PFSK-1 (cell line): Measurements from ENCODE around the gene SMC3.

Experiments
- FOXP2 ChIP-seq: optimal IDR thresholded peaks from 2 replicates; pipeline ENCODE3; 2011; ENCODE audit warnings: borderline replicate concordance, control low read depth, inconsistent platforms; ENCODE audit not compliant: insufficient read depth; ENCODE audit errors: extremely low read length, extremely low read depth
- POLR2AphosphoS5 ChIP-seq: IDR thresholded peaks from 2 replicates; pipeline ENCODE4 v1.6.1; 2012; ENCODE audit warnings: low read depth, mild to moderate bottlenecking, control low read depth, low read length, moderate library complexity
- SIN3A ChIP-seq: IDR thresholded peaks from 2 replicates; pipeline ENCODE4 v1.6.1; 2012; ENCODE audit warnings: mild to moderate bottlenecking, low read length, moderate library complexity, borderline replicate concordance; ENCODE audit not compliant: insufficient read depth
- TAF1 ChIP-seq: IDR thresholded peaks from 2 replicates; pipeline ENCODE4 v1.6.1; 2012; ENCODE audit warnings: low read length, control low read depth, borderline replicate concordance; ENCODE audit not compliant: insufficient read depth
- TF ChIP-seq, protein P1 (sequence below), 2 experiments: IDR thresholded peaks; 2 replicates each; pipeline versions ENCODE4 v1.6.1 to v1.8.0; 2011 to 2012; ENCODE audit warnings: low read depth in 2 of 2, low read length in 2 of 2, control low read depth in 1 of 2, inconsistent platforms in 1 of 2, mild to moderate bottlenecking in 1 of 2, moderate library complexity in 1 of 2; ENCODE audit not compliant: insufficient read depth in 1 of 2

Gene SMC3

DNA sequence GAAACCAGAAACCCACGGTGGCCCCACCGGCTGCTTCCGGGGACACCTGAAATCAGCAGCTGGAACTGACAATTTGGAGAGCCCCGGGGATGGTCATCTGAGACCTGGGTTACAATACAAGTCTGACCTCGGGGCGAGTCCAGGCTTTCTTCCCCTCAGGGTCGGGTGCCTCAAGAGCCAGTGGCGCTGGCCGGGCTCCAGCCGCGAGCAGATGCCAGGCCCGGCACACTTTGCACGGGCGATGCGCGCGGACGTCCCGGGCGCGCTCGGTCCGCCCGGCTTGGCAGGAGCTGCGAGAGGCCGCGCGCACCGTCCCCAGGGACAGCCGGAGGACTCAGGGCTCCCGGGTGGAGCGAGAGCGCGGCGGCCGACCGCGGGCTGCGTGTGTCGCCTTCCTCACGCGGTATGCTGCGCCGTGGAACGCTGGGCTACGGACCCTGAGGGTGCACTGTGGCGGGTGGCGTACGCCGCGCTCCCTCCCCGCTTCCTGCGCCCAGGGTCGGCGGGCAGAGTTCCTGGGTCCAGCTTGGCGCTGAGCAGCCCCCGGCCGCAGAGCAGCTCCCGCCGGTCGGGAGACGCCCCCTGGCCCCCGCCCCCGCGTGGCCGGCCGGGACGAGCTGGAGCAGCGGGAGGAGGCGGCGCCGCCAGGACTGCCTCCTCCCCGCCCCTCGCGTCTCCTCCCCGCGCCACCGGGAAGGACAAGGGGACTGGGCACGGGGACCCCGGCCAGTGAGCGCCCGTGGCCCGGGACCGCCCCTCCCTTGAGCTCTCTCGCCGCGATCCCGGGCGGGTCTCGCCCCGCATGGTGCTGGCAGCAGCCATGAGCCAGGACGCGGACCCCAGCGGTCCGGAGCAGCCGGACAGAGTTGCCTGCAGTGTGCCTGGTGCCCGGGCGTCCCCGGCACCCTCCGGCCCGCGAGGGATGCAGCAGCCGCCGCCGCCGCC, 76.4 kb downstream of the SMC3 start, which contains the start of gene RBM20:
Gene RBM20, plus strand, starts transcription at position 684 of the 945 bp plus-strand sequence. Its CDS starts 119 bp downstream, at position 803.
- TF ChIP-seq FOXP2 (peak; percentile 42), POLR2AphosphoS5 (no peak), TAF1 (no peak)

DNA sequence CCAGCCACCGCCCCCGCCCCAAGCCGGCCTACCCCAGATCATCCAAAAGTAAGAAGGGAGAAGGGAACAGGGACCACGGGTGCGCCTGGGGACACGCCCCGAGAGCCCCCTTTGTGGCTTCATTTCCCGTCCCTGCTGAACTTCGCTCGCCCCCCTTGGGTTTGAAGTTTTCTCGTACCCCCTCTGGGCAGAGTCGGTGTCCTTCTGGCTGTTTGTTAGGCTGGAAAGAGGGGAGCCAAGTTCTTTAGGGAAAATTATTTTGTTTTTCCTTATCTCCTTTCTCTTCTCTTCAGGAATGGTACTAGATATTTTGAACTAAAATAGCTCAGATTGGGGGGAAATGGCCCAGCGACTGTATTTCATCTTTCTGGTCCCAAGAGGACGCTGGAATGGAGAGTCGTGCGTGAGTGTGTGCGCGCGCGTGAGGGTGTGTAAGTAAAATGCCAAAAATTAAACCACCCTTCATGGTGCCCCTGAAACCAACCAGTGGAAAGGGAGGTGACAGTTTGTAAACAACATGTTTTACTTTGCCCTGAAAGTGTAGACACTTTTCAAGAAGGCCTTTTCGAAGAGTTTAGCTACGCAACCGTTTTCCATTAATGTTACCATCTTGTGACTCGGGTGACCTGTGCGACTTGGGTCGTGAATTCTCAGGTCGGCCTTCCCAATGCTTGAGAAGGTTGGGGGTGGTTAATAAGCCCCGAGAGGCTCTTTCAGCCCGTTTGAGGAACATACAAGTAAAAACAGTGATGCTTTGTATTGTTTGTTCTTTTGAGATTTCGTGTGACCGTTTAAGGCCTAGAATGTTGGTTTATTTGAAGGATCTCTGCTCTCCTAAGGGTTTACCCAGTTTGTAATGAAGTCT, 77.3 kb downstream of the SMC3 start:
- TF ChIP-seq POLR2AphosphoS5 (no peak), SIN3A (no peak), TAF1 (no peak), FOXP2 (no peak)
- TF ChIP-seq, protein P1, sequence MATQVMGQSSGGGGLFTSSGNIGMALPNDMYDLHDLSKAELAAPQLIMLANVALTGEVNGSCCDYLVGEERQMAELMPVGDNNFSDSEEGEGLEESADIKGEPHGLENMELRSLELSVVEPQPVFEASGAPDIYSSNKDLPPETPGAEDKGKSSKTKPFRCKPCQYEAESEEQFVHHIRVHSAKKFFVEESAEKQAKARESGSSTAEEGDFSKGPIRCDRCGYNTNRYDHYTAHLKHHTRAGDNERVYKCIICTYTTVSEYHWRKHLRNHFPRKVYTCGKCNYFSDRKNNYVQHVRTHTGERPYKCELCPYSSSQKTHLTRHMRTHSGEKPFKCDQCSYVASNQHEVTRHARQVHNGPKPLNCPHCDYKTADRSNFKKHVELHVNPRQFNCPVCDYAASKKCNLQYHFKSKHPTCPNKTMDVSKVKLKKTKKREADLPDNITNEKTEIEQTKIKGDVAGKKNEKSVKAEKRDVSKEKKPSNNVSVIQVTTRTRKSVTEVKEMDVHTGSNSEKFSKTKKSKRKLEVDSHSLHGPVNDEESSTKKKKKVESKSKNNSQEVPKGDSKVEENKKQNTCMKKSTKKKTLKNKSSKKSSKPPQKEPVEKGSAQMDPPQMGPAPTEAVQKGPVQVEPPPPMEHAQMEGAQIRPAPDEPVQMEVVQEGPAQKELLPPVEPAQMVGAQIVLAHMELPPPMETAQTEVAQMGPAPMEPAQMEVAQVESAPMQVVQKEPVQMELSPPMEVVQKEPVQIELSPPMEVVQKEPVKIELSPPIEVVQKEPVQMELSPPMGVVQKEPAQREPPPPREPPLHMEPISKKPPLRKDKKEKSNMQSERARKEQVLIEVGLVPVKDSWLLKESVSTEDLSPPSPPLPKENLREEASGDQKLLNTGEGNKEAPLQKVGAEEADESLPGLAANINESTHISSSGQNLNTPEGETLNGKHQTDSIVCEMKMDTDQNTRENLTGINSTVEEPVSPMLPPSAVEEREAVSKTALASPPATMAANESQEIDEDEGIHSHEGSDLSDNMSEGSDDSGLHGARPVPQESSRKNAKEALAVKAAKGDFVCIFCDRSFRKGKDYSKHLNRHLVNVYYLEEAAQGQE (IDR thresholded peaks at IDR 0.05; ENCODE audit: insufficient read depth in 1 of 2, low read depth in 2 of 2, low read length in 2 of 2) = no peak

DNA sequence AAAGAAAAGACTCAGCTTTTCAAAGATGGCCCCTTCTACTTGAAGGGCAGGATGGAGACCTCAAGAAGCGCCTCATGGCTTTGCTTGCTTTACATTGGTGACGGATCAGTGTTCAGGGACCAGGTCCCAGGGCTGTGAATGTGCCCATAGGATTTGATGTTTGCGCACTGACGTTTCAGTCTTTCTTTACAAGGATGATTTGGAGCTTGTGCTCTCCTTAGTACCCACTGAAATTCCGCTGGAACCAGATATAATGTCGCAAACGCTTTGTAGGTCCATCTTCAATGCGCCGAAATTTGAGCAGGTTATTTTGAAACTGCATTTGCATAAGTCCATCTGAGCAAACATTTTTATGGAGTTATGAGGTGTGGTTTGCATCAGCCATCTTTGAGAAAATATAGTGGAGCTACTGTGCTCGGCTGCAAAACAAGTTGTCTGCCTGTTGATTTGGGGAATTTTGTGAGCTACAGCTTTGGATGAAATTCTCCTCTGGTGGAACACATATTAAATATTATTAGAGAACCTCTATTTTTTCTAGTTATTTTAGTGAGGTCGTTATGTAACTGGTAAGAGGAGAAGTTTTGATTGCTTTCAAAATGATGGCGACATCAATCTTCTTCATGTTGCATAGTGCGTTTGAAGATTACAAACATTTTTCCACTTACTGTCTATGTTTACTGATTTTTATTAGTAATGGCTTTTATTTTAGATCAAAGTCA, 79.1 kb downstream of the SMC3 start:
- TF ChIP-seq FOXP2 = no peak

DNA sequence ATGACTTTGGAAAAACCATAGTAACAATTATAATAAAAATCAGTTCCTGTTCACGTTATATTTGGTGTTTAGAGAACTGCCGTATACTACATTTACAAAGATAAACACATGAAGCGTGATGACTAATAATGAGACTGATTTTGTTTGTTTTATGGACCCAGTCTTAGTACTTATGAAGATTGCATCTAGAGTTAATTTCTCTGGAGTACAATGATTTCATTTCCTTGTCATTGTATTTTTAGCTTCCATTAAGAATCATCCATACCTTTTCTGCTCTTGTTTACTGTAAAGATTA, 79.6 kb downstream of the SMC3 start:
- TF ChIP-seq FOXP2 = no peak
- TF ChIP-seq, protein P1 (IDR thresholded peaks at IDR 0.05; ENCODE audit: insufficient read depth in 1 of 2, low read depth in 2 of 2, low read length in 2 of 2) = no peak
- TF ChIP-seq SIN3A = no peak
- no peak for TF ChIP-seq TAF1
- TF ChIP-seq POLR2AphosphoS5 = no peak

DNA sequence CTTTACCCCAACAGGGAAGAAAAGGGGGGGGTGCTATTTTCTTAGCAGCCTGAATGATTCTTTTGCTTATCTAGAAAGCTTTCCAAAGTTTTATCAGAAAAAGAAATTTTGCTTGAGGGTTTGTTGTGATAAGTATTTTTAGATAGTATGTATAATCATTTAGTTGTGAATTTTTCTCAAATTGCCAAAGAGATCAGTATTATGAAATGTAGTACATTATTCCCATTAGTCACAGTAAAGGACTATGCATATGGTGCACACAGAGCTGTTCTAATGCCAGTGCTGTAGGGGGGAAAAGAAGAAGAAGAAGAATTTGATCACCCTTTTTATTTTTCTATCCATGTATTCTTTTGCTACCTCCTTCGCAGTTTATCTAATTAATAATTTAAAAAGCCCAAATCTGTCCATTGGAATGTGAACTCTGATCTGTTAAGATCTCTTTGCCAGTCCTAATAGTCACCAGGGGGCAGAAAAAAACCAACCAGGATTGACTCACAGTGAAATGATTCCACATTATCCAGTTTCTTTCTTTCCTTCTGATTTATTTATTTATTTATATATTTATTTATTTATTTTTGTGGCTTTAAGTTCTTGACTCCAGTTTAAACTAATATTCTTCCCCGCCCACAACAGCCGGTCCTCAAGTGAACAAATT, 81.3 kb downstream of the SMC3 start:
- no peak for TF ChIP-seq FOXP2

DNA sequence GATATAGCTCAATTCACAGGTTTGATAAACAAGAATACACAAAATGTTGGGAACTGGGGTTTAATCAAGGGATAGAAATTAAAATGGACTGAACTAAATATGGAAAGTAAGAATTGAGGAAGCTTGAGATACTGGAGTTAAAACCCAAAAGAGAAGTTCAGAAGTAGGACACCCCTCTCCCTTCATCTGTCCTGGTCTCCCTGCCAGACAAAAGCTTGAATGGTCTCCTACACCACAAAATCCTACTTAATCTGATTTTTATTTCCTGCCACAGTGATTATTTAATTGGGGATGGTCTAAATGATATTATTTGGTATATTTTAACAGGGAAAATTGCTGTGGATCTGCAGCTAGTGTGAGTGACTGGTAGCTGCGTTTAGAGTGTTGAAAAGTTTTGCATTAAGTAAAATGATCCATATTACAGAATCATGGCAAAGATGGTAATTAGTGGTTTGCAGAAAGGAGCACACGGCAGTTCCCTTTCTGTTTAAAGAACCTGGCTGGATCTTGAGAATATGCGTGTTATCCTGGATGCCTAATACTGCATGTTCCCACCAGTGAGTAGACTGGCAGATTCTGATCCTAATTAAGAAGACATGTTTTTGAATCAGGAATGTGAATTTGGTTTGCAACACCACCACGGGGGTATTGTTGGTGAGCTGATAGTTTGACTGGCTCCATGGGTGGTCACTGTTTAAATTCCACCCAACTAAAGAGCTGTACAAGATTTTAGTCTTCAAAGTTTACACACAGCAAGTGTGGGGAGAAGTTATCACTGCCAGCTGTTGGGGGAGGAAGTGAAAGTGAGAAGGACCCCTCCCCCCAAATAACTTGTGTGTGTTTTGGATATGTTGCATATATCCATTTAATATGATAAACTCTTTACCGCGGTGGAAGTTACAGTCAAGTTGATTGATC, 82.1 kb downstream of the SMC3 start:
- no peak for TF ChIP-seq SIN3A
- no peak for TF ChIP-seq TAF1
- TF ChIP-seq FOXP2 = no peak
- TF ChIP-seq, protein P1 (IDR thresholded peaks at IDR 0.05; ENCODE audit: insufficient read depth in 1 of 2, low read depth in 2 of 2, low read length in 2 of 2) = no peak
- TF ChIP-seq POLR2AphosphoS5 = no peak
